CD4-positive, alpha-beta memory T cell (primary cell): ENCODE measurements around the gene CALN1. TPM values are rescaled to one million over a fixed set of nuclear protein-coding genes. Genes with fewer than 3 reads are reported as not detected.

Experiments used
- CTCF ChIA-PET: fragments of 350-600 bp; sonication (Branson Sonifier 250); formaldehyde crosslinking; loops from one replicate; lab custom pipeline; 2021; ENCODE audit warnings: inconsistent platforms; ENCODE audit not compliant: partially characterized antibody; lab: Charles Lee
- POLR2A ChIA-PET: fragments of 350-600 bp; sonication (Branson Sonifier 250); formaldehyde crosslinking; loops from one replicate; lab custom pipeline; 2021; ENCODE audit not compliant: partially characterized antibody; lab: Charles Lee
- DNase-seq, 5 donors: peaks; one replicate each; pipeline versions ENCODE4 v3.0.0 to v3.0.0-alpha.2; 2020 to 2022; ENCODE audit warnings: mixed read lengths in 1 of 5
- H3K27ac ChIP-seq: one replicate; pipeline ENCODE4 v1.7.0; 2013; ENCODE audit warnings: low read depth, low read length
- H3K27me3 ChIP-seq: 2 replicates; pipeline ENCODE4 v1.7.0; 2013; ENCODE audit warnings: mild to moderate bottlenecking, low read length, moderate library complexity; ENCODE audit not compliant: insufficient read depth
- H3K36me3 ChIP-seq: 2 replicates; pipeline ENCODE4 v1.7.0; 2013; ENCODE audit warnings: mild to moderate bottlenecking, low read length, moderate library complexity; ENCODE audit not compliant: insufficient read depth
- H3K4me1 ChIP-seq: 2 replicates; pipeline ENCODE4 v1.7.0; 2013; ENCODE audit warnings: mild to moderate bottlenecking, low read length, moderate library complexity; ENCODE audit not compliant: insufficient read depth
- H3K4me3 ChIP-seq, 2 donors: one replicate each; pipeline ENCODE4 v1.7.0; 2013; ENCODE audit warnings: low read length in 2 of 2, mild to moderate bottlenecking in 1 of 2
- H3K9me3 ChIP-seq, 2 donors: one replicate each; pipeline ENCODE4 v1.7.0; 2013; ENCODE audit warnings: low read length in 2 of 2, control low read depth in 1 of 2; ENCODE audit not compliant: control insufficient read depth in 1 of 2
- H3K27ac Mint-ChIP-seq, 7 donors: one replicate each; pipeline ENCODE4 v1.8.0; 2020 to 2021; ENCODE audit warnings: mixed read lengths in 7 of 7, mild to moderate bottlenecking in 6 of 7, inconsistent platforms in 3 of 7, moderate library complexity in 3 of 7
- H3K27me3 Mint-ChIP-seq, 2 donors: one replicate each; pipeline ENCODE4 v1.8.0; 2020 to 2021; ENCODE audit warnings: mixed read lengths in 2 of 2
- H3K36me3 Mint-ChIP-seq, 2 donors: one replicate each; pipeline ENCODE4 v1.8.0; 2020 to 2021; ENCODE audit warnings: mixed read lengths in 2 of 2, inconsistent platforms in 1 of 2, mild to moderate bottlenecking in 1 of 2
- H3K4me1 Mint-ChIP-seq, 4 donors: one replicate each; pipeline ENCODE4 v1.8.0; 2020 to 2021; ENCODE audit warnings: mixed read lengths in 4 of 4, mild to moderate bottlenecking in 1 of 4
- H3K4me3 Mint-ChIP-seq, 8 donors: one replicate each; pipeline ENCODE4 v1.8.0; 2020 to 2021; ENCODE audit warnings: mixed read lengths in 8 of 8, mild to moderate bottlenecking in 7 of 8, moderate library complexity in 6 of 8, inconsistent platforms in 3 of 8
- H3K9me3 Mint-ChIP-seq, 8 donors: one replicate each; pipeline ENCODE4 v1.8.0; 2020 to 2021; ENCODE audit warnings: mixed read lengths in 8 of 8, mild to moderate bottlenecking in 5 of 8, inconsistent platforms in 3 of 8, moderate library complexity in 1 of 8
- intact Hi-C: fragments of 100-400 bp; cut with micrococcal nuclease; formaldehyde crosslinking; loops from one replicate; pipeline ENCODE4 v1.15.1; 2023
- polyA plus RNA-seq, 2 donors: library from polyadenylated mRNA; unstranded; fragments of 300-500 nt; fragmentation: Illumina TruSeq; gene quantifications; one replicate each; pipeline ENCODE4 v1.2.3, GENCODE V29; 2021
- total RNA-seq, 2 experiments: library from RNA; stranded (reverse); gene quantifications; one replicate each; pipeline ENCODE4 v1.2.3, GENCODE V29; 2021

The CALN1 gene
- total and polyA plus RNA-seq, 4 experiments from 2014 or later, result not detected

DNA sequence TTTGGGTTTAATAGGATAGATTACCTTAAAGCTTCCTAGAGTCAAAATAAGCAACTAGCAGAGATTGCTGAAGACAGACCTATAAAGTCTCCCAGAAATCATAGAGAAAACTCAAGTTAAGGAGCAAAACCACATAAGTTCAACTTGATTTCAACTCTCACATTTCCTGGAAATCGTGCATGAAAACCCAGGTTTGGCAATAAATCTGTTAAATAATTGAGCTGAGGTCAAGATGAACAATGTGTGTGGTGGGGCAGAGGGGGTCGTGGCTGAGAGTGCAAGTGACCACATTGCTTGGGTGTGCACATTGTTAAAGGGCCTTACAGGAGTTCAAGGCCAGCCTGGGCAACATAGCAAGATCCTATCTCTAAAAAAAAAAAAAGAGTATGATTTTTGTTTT lies 643.7 kb downstream of the CALN1 start:
- H3K27ac ChIP-seq, result no peak overlapping the region
- CTCF ChIA-PET, result no interaction called here
- DNase-seq, result no peak
- no peaks in the 10 kb centered on the region for H3K36me3 Mint-ChIP-seq
- no peaks in the 10 kb centered on the region for H3K27me3 Mint-ChIP-seq
- POLR2A ChIA-PET, result no interaction called here
- H3K36me3 ChIP-seq, result no peaks in the 10 kb centered on the region
- H3K9me3 ChIP-seq, result no peaks in the 10 kb centered on the region
- H3K4me3 Mint-ChIP-seq, result no peak overlapping the region
- intact Hi-C loops, result no loop called here
- H3K27ac Mint-ChIP-seq, result no peak overlapping the region
- no peaks in the 10 kb centered on the region for H3K27me3 ChIP-seq
- no peak overlapping the region for H3K4me3 ChIP-seq
- no peaks in the 10 kb centered on the region for H3K4me1 ChIP-seq
- H3K9me3 Mint-ChIP-seq, result peaks cover 0 to 14% (median 3%) of the 10 kb centered on the region in 8 donors
- no peaks in the 10 kb centered on the region for H3K4me1 Mint-ChIP-seq

DNA sequence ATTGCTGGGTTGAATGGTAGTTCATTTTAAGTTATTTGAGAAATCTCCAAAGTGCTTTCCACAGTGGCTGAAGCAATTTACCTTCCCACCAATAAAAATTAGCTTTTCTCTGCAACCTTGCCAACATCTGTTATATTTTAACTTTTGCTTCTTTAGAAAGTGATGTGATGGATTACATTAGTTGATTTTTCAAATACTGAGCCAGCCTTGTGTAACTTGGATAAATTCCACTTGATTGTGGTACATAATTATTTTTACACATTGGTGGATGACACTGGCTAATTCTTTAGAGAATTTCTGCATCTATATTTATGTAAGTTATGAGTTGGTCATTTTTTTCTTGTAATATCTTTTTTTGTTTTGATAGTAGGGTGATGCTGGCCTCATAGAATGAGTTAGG lies 646.1 kb downstream of the CALN1 start:
- Histone ChIP-seq H3K4me3 (no peak overlapping the region), H3K27ac (no peak overlapping the region), H3K36me3 (no peaks in the 10 kb centered on the region), H3K4me1 (no peaks in the 10 kb centered on the region), H3K9me3 (peaks cover 0 to 3% of the 10 kb centered on the region in 2 donors), H3K27me3 (no peaks in the 10 kb centered on the region)
- peaks cover 0 to 1% of the 10 kb centered on the region in 2 donors for H3K27me3 Mint-ChIP-seq
- peaks cover 0 to 31% (median 17%) of the 10 kb centered on the region in 8 donors for H3K9me3 Mint-ChIP-seq
- POLR2A ChIA-PET, result no interaction called here
- no peaks in the 10 kb centered on the region for H3K4me1 Mint-ChIP-seq
- no peak overlapping the region for H3K4me3 Mint-ChIP-seq
- intact Hi-C loops, result no loop called here
- CTCF ChIA-PET, result no interaction called here
- DNase-seq, result no peak
- no peak overlapping the region for H3K27ac Mint-ChIP-seq
- H3K36me3 Mint-ChIP-seq, result no peaks in the 10 kb centered on the region

DNA sequence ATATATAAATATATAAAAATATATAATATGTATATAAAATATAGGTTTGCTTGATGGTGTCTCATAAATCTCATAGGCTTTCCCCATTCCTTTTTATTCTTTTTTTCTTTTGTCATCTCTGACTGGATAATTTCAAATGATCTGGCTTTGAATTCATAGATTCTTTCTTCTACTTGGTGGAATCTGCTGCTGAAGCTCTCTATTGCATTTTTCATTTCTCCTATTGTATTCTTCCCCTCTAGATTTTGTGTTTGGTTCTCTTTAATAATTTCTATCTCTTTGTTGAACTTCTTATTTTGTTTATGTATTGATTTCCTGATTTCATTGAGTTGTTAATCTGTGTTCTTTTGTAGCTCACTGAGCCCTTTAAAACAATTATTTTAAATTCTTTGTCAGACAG lies 650.8 kb downstream of the CALN1 start:
- Histone ChIP-seq H3K36me3 (no peaks in the 10 kb centered on the region), H3K9me3 (peaks cover 0 to 3% of the 10 kb centered on the region in 2 donors), H3K4me1 (no peaks in the 10 kb centered on the region), H3K27me3 (no peaks in the 10 kb centered on the region), H3K27ac (no peak overlapping the region), H3K4me3 (no peak overlapping the region)
- intact Hi-C loops, result no loop called here
- Mint-ChIP-seq H3K9me3 (peaks cover 1 to 48% (median 25%) of the 10 kb centered on the region in 8 donors), H3K4me1 (no peaks in the 10 kb centered on the region), H3K36me3 (no peaks in the 10 kb centered on the region), H3K27ac (peak overlapping the region in 1 of 7 donors; percentile 30), H3K27me3 (peaks cover 0 to 1% of the 10 kb centered on the region in 2 donors), H3K4me3 (no peak overlapping the region)
- no peak for DNase-seq
- CTCF ChIA-PET, result no interaction called here
- POLR2A ChIA-PET, result no interaction called here

DNA sequence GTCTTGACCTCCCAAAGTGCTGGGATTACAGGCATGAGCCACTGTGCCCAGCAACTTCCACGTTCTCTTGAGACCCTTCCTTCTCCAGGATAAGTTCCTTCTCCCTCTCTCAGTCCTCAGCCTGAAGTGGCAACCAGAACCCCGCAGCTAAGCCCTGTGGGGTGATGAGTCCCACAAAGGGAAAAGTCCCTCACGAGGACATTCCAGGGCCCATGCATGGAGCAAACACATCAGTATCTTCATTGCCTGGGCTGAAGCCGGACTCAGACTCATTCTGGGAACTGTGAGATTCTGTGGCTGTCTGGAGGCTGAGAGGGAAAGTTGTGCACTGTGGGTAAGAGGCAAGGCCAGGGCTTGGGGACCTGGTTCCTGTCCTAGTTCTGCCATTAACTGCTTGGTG lies 657.3 kb downstream of the CALN1 start:
- ChIA-PET POLR2A (no interaction called here), CTCF (interaction anchor here (0.8 kb wide), 1 partner anchor 17 kb away, joined by 3 read pairs; no protein-coding TSS in a partner anchor)
- Mint-ChIP-seq H3K27ac (no peak overlapping the region), H3K36me3 (no peaks in the 10 kb centered on the region), H3K4me1 (peaks cover 0 to 2% (median 0%) of the 10 kb centered on the region in 4 donors), H3K9me3 (peaks cover 0 to 28% (median 7%) of the 10 kb centered on the region in 8 donors), H3K4me3 (no peak overlapping the region), H3K27me3 (peaks cover 6 to 10% of the 10 kb centered on the region in 2 donors)
- Histone ChIP-seq H3K9me3 (no peaks in the 10 kb centered on the region), H3K36me3 (no peaks in the 10 kb centered on the region), H3K27ac (no peak overlapping the region), H3K4me1 (no peaks in the 10 kb centered on the region), H3K4me3 (no peak overlapping the region), H3K27me3 (no peaks in the 10 kb centered on the region)
- intact Hi-C loops, result no loop called here
- no peak for DNase-seq

DNA sequence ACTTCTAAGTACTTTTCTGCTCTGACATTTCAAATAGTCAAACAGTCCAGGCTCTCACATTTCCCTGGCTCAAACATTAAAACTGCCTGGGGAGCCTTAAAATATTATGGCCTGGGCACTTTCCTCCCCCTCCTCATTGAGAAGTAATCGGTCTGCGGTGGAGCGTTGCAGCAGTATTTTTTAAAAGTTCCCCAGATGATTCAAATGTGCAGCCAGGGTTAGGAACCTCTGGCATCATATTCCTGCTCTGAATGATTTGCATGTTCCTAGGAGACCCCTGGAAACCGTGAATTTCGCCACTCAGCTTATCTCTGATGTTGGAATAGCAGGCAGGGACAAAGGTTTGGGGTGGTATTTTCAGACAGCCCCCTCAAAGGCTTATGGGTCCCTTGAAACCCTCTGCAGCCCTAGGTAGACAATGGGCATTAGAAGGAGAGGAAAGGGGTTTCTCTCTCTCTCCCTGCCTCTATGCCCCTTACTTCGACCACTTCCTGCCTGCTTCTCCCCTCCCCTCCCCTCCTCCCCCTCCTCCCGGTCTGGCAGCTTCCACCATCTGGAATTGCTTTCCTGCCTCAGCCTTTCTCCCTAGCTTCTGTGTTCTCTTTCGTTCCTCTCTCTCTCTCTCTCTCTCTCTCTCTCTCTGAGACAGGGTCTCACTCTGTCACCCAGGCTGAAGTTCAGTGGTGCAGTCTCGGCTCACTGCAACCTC lies 658.0 kb downstream of the CALN1 start:
- H3K9me3 Mint-ChIP-seq, result peaks cover 0 to 34% (median 8%) of the 10 kb centered on the region in 8 donors
- Histone ChIP-seq H3K9me3 (no peaks in the 10 kb centered on the region), H3K4me3 (no peak overlapping the region), H3K27ac (no peak overlapping the region), H3K27me3 (no peaks in the 10 kb centered on the region), H3K36me3 (no peaks in the 10 kb centered on the region), H3K4me1 (no peaks in the 10 kb centered on the region)
- intact Hi-C loops, result no loop called here
- H3K27me3 Mint-ChIP-seq, result peaks cover 6 to 10% of the 10 kb centered on the region in 2 donors
- H3K4me3 Mint-ChIP-seq, result no peak overlapping the region
- no peak for DNase-seq
- H3K36me3 Mint-ChIP-seq, result no peaks in the 10 kb centered on the region
- peak overlapping the region in 1 of 7 donors; percentile 46 for H3K27ac Mint-ChIP-seq
- ChIA-PET CTCF (interaction anchor here (0.8 kb wide), 1 partner anchor 16 kb away, joined by 3 read pairs; no protein-coding TSS in a partner anchor), POLR2A (no interaction called here)
- peaks cover 0 to 2% (median 0%) of the 10 kb centered on the region in 4 donors for H3K4me1 Mint-ChIP-seq

DNA sequence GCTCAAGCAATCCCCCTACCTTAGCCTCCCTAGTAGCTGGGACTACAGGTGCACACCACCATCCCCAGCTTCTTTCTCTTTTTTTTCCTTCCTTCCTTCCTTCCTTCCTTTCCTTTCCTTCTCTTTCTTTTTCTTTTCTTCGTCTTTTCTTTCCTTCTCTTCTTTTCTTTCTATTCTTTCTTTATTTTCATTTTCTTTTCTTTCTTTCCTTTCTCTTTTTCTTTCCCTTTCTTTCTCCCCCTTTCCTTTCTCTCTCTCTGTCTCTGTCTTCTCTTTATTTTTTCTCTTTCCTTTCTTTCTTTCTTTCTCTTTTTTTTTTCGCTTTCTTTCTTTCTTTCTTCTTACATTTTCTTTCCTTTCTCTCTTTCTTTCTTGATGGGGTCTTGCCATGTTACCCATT lies 658.9 kb downstream of the CALN1 start:
- H3K4me3 Mint-ChIP-seq, result peak overlapping the region in 1 of 8 donors; percentile 28
- intact Hi-C loops, result no loop called here
- no peaks in the 10 kb centered on the region for H3K27me3 ChIP-seq
- H3K27ac ChIP-seq, result no peak overlapping the region
- H3K9me3 Mint-ChIP-seq, result peaks cover 0 to 39% (median 8%) of the 10 kb centered on the region in 8 donors
- DNase-seq, result no peak
- ChIA-PET CTCF (interaction anchor here (0.7 to 1.2 kb wide), 2 partner anchors 17 to 1190 kb away, joined by 3 to 4 read pairs; no protein-coding TSS in a partner anchor), POLR2A (no interaction called here)
- no peak overlapping the region for H3K27ac Mint-ChIP-seq
- H3K36me3 ChIP-seq, result no peaks in the 10 kb centered on the region
- no peak overlapping the region for H3K4me3 ChIP-seq
- H3K27me3 Mint-ChIP-seq, result peaks cover 6 to 10% of the 10 kb centered on the region in 2 donors
- no peaks in the 10 kb centered on the region for H3K36me3 Mint-ChIP-seq
- H3K4me1 Mint-ChIP-seq, result peaks cover 0 to 2% (median 0%) of the 10 kb centered on the region in 4 donors
- H3K4me1 ChIP-seq, result no peaks in the 10 kb centered on the region
- no peaks in the 10 kb centered on the region for H3K9me3 ChIP-seq

DNA sequence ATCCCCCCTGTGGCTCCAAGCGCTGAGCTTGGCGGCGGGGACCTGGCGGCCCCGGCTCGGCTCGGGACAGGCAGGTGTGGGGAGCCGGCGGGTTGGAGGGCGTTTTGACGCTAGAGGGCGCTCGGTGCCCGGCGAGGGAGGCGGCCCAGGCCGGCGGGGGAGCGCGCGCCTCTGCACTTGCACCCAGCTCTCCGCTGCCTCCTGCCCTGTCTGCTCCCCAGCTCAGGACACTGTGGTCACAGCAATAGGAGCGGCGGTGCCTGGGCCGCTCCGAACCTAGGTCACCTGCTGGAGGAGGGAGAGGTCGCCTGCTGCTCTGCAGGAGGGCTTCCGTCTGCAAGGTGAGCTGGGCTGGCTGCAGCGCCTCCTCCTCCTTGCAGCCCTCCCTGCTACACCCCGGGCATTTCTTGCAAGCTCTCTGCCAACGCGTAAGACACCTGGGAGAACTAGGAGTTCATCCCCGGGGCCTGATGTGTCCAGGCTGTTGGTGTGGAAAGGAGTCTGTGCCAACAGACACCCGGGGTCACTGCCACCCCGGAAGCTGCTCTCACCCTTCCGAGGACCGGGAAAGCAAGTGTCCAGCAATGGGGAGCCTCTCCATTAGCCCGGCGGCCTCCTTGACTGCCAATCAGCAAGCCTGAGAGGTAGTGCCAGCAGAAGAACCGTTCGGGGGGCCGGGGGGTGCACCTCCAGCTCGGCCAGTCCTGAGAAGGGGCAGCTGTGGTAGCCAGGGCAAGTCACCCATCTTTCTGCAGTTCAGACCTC lies 659.8 kb downstream of the CALN1 start:
- peaks cover 0 to 38% (median 11%) of the 10 kb centered on the region in 8 donors for H3K9me3 Mint-ChIP-seq
- H3K27me3 Mint-ChIP-seq, result peaks cover 6 to 11% of the 10 kb centered on the region in 2 donors
- CTCF ChIA-PET, result interaction anchor here (0.7 to 1.2 kb wide), 2 partner anchors 16 to 1189 kb away, joined by 3 to 4 read pairs; no protein-coding TSS in a partner anchor
- intact Hi-C loops, result no loop called here
- no peak overlapping the region for H3K27ac Mint-ChIP-seq
- DNase-seq, result peak in 1 of 5 donors; percentile 1
- POLR2A ChIA-PET, result no interaction called here
- H3K36me3 Mint-ChIP-seq, result no peaks in the 10 kb centered on the region
- H3K4me3 Mint-ChIP-seq, result no peak overlapping the region
- Histone ChIP-seq H3K4me1 (no peaks in the 10 kb centered on the region), H3K9me3 (no peaks in the 10 kb centered on the region), H3K36me3 (no peaks in the 10 kb centered on the region), H3K27me3 (no peaks in the 10 kb centered on the region), H3K4me3 (no peak overlapping the region), H3K27ac (no peak overlapping the region)
- H3K4me1 Mint-ChIP-seq, result peaks cover 0 to 2% (median 0%) of the 10 kb centered on the region in 4 donors
